Esophagus squamous epithelium (tissue), 4 donors: ENCODE measurements around the gene CDYL.

Source experiments
- CTCF ChIP-seq, 6 experiments: fragments of 450-650 bp in 4 of 6; fragments of 200-600 bp in 2 of 6; sonication (generic) in 2 of 6; IDR thresholded peaks; one replicate each; pipeline ENCODE4 v1.5.1; 2016 to 2019; ENCODE audit warnings: antibody characterized with exemption in 6 of 6, mild to moderate bottlenecking in 4 of 6, moderate library complexity in 4 of 6
- POLR2A ChIP-seq, 4 donors: fragments of 450-650 bp; IDR thresholded peaks; one replicate each; pipeline ENCODE4 v1.6.1; 2017; ENCODE audit warnings: antibody characterized with exemption in 4 of 4, mild to moderate bottlenecking in 4 of 4, moderate library complexity in 3 of 4

- TF ChIP-seq CTCF (IDR thresholded peaks at IDR 0.05) (no peak), POLR2A (IDR thresholded peaks at IDR 0.05) (no peak)
Observed at GRCh38 chr6:4947716-4948115, 171.5 kb downstream of the CDYL start.
